IMR-90 (cell line): Measurements from ENCODE around the gene ADAMTSL4. TPM values are rescaled to one million over a fixed set of nuclear protein-coding genes. Genes with fewer than 3 reads are reported as not detected.
"Not testable (repeated sequence)": the region's sequence is repeated elsewhere in the genome, so short reads cannot be mapped to it uniquely, and the experiment has no call there.

Experiments
- ATAC-seq: fragments of 200-7000 bp; cut with Tn5 transposase; 2 replicates; pipeline ENCODE4 v1.9.1; 2020; ENCODE audit warnings: low read depth, mild to moderate bottlenecking, moderate library complexity
- BruUV-seq: library from RNA; stranded (reverse); fragments of 400-500 nt; replicated peaks from 2 replicates; lab custom pipeline; 2021; lab: Mats Ljungman, UMichigan
- CTCF ChIA-PET: fragments of 300-600 bp; formaldehyde crosslinking; extraction: SDS; loops from one replicate; lab custom pipeline; 2021; ENCODE audit warnings: antibody characterized with exemption; lab: Yijun Ruan, JAX
- POLR2A ChIA-PET: fragments of 300-600 bp; sonication (Branson Sonifier 250); formaldehyde crosslinking; loops from one replicate; lab custom pipeline; 2022; ENCODE audit warnings: antibody characterized with exemption; ENCODE audit not compliant: unreplicated experiment; lab: Charles Lee
- DNase-seq: peaks from one replicate; pipeline ENCODE4 v3.0.0; 2013
- H2AFZ ChIP-seq: replicated peaks from 2 replicates; pipeline ENCODE3; 2013; ENCODE audit warnings: low read length, mild to moderate bottlenecking; ENCODE audit not compliant: poor library complexity
- H2AK5ac ChIP-seq: 2 replicates; pipeline ENCODE4 v1.6.1; 2013; ENCODE audit warnings: low read depth, low read length, inconsistent platforms
- H2AK9ac ChIP-seq: replicated peaks from 2 replicates; pipeline ENCODE3; 2013; ENCODE audit warnings: mild to moderate bottlenecking, low read depth, low read length, moderate library complexity; ENCODE audit not compliant: poor library complexity
- H2BK120ac ChIP-seq: 2 replicates; pipeline ENCODE4 v1.6.1; 2013; ENCODE audit warnings: low read depth, low read length, inconsistent platforms
- H2BK15ac ChIP-seq: 3 replicates; pipeline ENCODE4 v1.6.1; 2013; ENCODE audit warnings: low read depth, low read length, inconsistent platforms
- H2BK20ac ChIP-seq: 2 replicates; pipeline ENCODE4 v1.6.1; 2013; ENCODE audit warnings: low read depth, mild to moderate bottlenecking, inconsistent platforms, low read length, moderate library complexity
- H2BK5ac ChIP-seq: 2 replicates; pipeline ENCODE4 v1.6.1; 2013; ENCODE audit warnings: mild to moderate bottlenecking, low read depth, low read length, inconsistent platforms; ENCODE audit not compliant: poor library complexity, severe bottlenecking
- H3K14ac ChIP-seq: replicated peaks from 2 replicates; pipeline ENCODE4 v1.6.1; 2013; ENCODE audit warnings: low read depth, low read length, inconsistent platforms
- H3K18ac ChIP-seq: 2 replicates; pipeline ENCODE4 v1.6.1; 2013; ENCODE audit warnings: low read depth, low read length, control low read depth
- H3K23ac ChIP-seq: 2 replicates; pipeline ENCODE4 v1.6.1; 2013; ENCODE audit warnings: low read depth, low read length, inconsistent platforms
- H3K27ac ChIP-seq: 2 replicates; pipeline ENCODE4 v1.5.1; 2013; ENCODE audit warnings: mild to moderate bottlenecking, control low read depth, low read length; ENCODE audit not compliant: insufficient read depth
- H3K27me3 ChIP-seq: 2 replicates; pipeline ENCODE4 v1.6.1; 2013; ENCODE audit warnings: low read length; ENCODE audit not compliant: control insufficient read depth, insufficient read depth
- H3K36me3 ChIP-seq: 2 replicates; pipeline ENCODE4 v1.6.1; 2013; ENCODE audit warnings: low read length, mixed read lengths; ENCODE audit not compliant: control insufficient read depth, insufficient read depth
- H3K4ac ChIP-seq: 2 replicates; pipeline ENCODE4 v1.6.1; 2013; ENCODE audit warnings: low read depth, low read length, inconsistent platforms
- H3K4me1 ChIP-seq: 2 replicates; pipeline ENCODE4 v1.6.1; 2013; ENCODE audit warnings: low read length, mixed read lengths; ENCODE audit not compliant: control insufficient read depth, insufficient read depth
- H3K4me2 ChIP-seq: 2 replicates; pipeline ENCODE4 v1.6.1; 2013; ENCODE audit warnings: low read depth, mild to moderate bottlenecking, control low read depth, low read length, moderate library complexity
- H3K4me3 ChIP-seq: 2 replicates; pipeline ENCODE4 v1.5.1; 2013; ENCODE audit warnings: low read depth, mild to moderate bottlenecking, control low read depth, low read length, moderate library complexity; ENCODE audit not compliant: insufficient read depth
- H3K56ac ChIP-seq: 2 replicates; pipeline ENCODE4 v1.6.1; 2013; ENCODE audit warnings: low read length, inconsistent platforms; ENCODE audit not compliant: insufficient read depth; ENCODE audit errors: extremely low read depth
- H3K79me1 ChIP-seq, 2 experiments: 2 replicates each; pipeline ENCODE4 v1.6.1; 2013; ENCODE audit warnings: low read length in 2 of 2, inconsistent platforms in 1 of 2, low read depth in 1 of 2
- H3K9ac ChIP-seq: 2 replicates; pipeline ENCODE4 v1.6.1; 2013; ENCODE audit warnings: low read depth, low read length, control low read depth
- H3K9me1 ChIP-seq: 2 replicates; pipeline ENCODE4 v1.6.1; 2013; ENCODE audit warnings: low read length, inconsistent platforms; ENCODE audit not compliant: insufficient read depth
- H3K9me3 ChIP-seq: 2 replicates; pipeline ENCODE4 v1.6.1; 2013; ENCODE audit warnings: low read length; ENCODE audit not compliant: control insufficient read depth, insufficient read depth
- H4K20me1 ChIP-seq: 2 replicates; pipeline ENCODE4 v1.6.1; 2013; ENCODE audit warnings: low read length, inconsistent platforms; ENCODE audit not compliant: insufficient read depth
- H4K5ac ChIP-seq: 2 replicates; pipeline ENCODE4 v1.6.1; 2013; ENCODE audit warnings: mild to moderate bottlenecking, low read depth, low read length, control low read depth
- H4K8ac ChIP-seq, 2 experiments: 2 replicates each; pipeline ENCODE4 v1.6.1; 2013; ENCODE audit warnings: low read depth in 2 of 2, low read length in 2 of 2, control low read depth in 1 of 2, inconsistent platforms in 1 of 2
- H4K91ac ChIP-seq: 2 replicates; pipeline ENCODE4 v1.6.1; 2013; ENCODE audit warnings: low read depth, low read length, inconsistent platforms; ENCODE audit not compliant: insufficient read depth
- FOS ChIP-seq: fragments of 150-350 bp; IDR thresholded peaks from 2 replicates; pipeline ENCODE4 v1.6.1; 2016; ENCODE audit warnings: low read depth, low read length
- MAZ ChIP-seq: IDR thresholded peaks from 2 replicates; pipeline ENCODE4 v1.6.1; 2012; ENCODE audit warnings: low read depth, mild to moderate bottlenecking, low read length, improper control_type of control experiment, moderate library complexity, borderline replicate concordance
- NFE2L2 ChIP-seq: fragments of 150-350 bp; IDR thresholded peaks from 2 replicates; pipeline ENCODE4 v1.6.1; 2016; ENCODE audit warnings: low read depth, mild to moderate bottlenecking, low read length
- POLR2A ChIP-seq: IDR thresholded peaks from 2 replicates; pipeline ENCODE4 v1.6.1; 2012; ENCODE audit warnings: mild to moderate bottlenecking, low read depth, low read length
- RCOR1 ChIP-seq: IDR thresholded peaks from 2 replicates; pipeline ENCODE4 v1.6.1; 2012; ENCODE audit warnings: mild to moderate bottlenecking, low read length, improper control_type of control experiment; ENCODE audit not compliant: insufficient replicate concordance
- SMC3 ChIP-seq: fragments of 150-350 bp; IDR thresholded peaks from 2 replicates; pipeline ENCODE4 v1.6.1; 2016; ENCODE audit warnings: low read depth, mild to moderate bottlenecking, antibody characterized with exemption, low read length, moderate library complexity
- USF2 ChIP-seq: fragments of 150-350 bp; IDR thresholded peaks from 2 replicates; pipeline ENCODE4 v1.6.1; 2017; ENCODE audit warnings: mild to moderate bottlenecking, antibody characterized with exemption, low read length, low read depth
- WGBS, 2 experiments: methylation state at CpG; one replicate each; pipeline versions ENCODE4 v1.1.5 to v1.1.7; 2013; ENCODE audit warnings: missing lambda C conversion rate in 2 of 2; ENCODE audit not compliant: insufficient read length in 1 of 2; ENCODE audit errors: extremely low coverage in 2 of 2; 5-methylcytosine and 5-hydroxymethylcytosine counted together
- dilution Hi-C: fragments of 300-500 bp; cut with HindIII; formaldehyde crosslinking; loops from one replicate; pipeline ENCODE4 v1.14.3; 2018; ENCODE audit warnings: low sequenced_read_pairs; ENCODE audit not compliant: unreplicated experiment
- in situ Hi-C: fragments of 300-500 bp; cut with MboI; formaldehyde crosslinking; loops from 3 replicates; pipeline ENCODE4 v1.14.3; 2019; ENCODE audit warnings: low sequenced_read_pairs, inconsistent platforms, mixed read lengths
- intact Hi-C: fragments of 100-400 bp; cut with micrococcal nuclease; formaldehyde crosslinking; loops from 2 replicates; pipeline ENCODE4 v1.10.0; 2022
- polyA plus RNA-seq, 3 experiments: library from polyadenylated mRNA; depleted of rRNA; stranded (reverse); fragments of >200 nt; gene quantifications; 2 replicates each; pipeline ENCODE4 v1.2.3, GENCODE V29; 2012; ENCODE audit warnings: low replicate concordance in 1 of 3
- total RNA-seq: library from RNA; depleted of rRNA; stranded (reverse); fragments of >200 nt; gene quantifications from 2 replicates; pipeline ENCODE4 v1.2.3, GENCODE V29; 2012

Gene ADAMTSL4
- total and polyA plus RNA-seq, 2 of the 4 experiments (the other 2 are of a cell fraction), result 0.54 to 12.2 TPM

GRCh38 chr1:150604226-150604588 is 55.0 kb downstream of the ADAMTSL4 start:
- BruUV-seq, result no TSS peak
- Histone ChIP-seq H2AK5ac (peak overlapping the region; percentile 98), H3K4me3 (no peak overlapping the region), H3K27me3 (no peaks in the 10 kb centered on the region), H4K5ac (peak overlapping the region; percentile 91), H2BK120ac (peak overlapping the region; percentile 97), H3K9me1 (peaks cover 5% of the 10 kb centered on the region), H2BK20ac (peak overlapping the region; percentile 94), H3K27ac (peak overlapping the region; percentile 96), H3K56ac (peak overlapping the region; percentile 97), H4K8ac (peak overlapping the region; percentile 92 to 98), H3K4ac (peak overlapping the region; percentile 98), H2BK5ac (peak overlapping the region; percentile 98), H3K36me3 (no peaks in the 10 kb centered on the region), H3K23ac (peak overlapping the region; percentile 88), H3K9me3 (no peaks in the 10 kb centered on the region), H2BK15ac (peak overlapping the region; percentile 95), H3K14ac (peak overlapping the region; percentile 95), H2AFZ (peak overlapping the region; percentile 39), H4K91ac (peak overlapping the region; percentile 97), H3K18ac (peak overlapping the region; percentile 96), H2AK9ac (peak overlapping the region; percentile 93), H3K9ac (peak overlapping the region; percentile 47), H4K20me1 (no peaks in the 10 kb centered on the region), H3K79me1 (peaks cover 11 to 44% of the 10 kb centered on the region in 2 experiments), H3K4me1 (peaks cover 6% of the 10 kb centered on the region), H3K4me2 (peak overlapping the region; percentile 47)
- dilution Hi-C loops, result no loop called here
- no CpG with 5 or more reads among the region's 2 CpGs for WGBS, 2 experiments
- TF ChIP-seq POLR2A (no peak; the same call in 1 of the 2 replicates), RCOR1 (no peak), SMC3 (no peak), NFE2L2 (no peak), USF2 (no peak), MAZ (no peak), FOS (no peak)
- no peak for DNase-seq
- in situ Hi-C loops, result no loop called here
- intact Hi-C loops, result no loop called here
- ChIA-PET POLR2A (interaction anchor here (0.5 to 0.6 kb wide), 2 partner anchors 24 to 25 kb away, joined by 5 read pairs; partner anchors contain the start of gene MCL1), CTCF (interaction anchor here (0.5 to 1.0 kb wide), 2 partner anchors 24 to 138 kb away, joined by 3 to 4 read pairs; no protein-coding TSS in a partner anchor)
- ATAC-seq, result no peak

GRCh38 chr1:150605451-150605731 is 56.2 kb downstream of the ADAMTSL4 start:
- H2AFZ ChIP-seq, DNase-seq, H4K20me1 ChIP-seq, H3K9me3 ChIP-seq, H3K36me3 ChIP-seq, dilution Hi-C loops, H3K23ac ChIP-seq, H2AK9ac ChIP-seq, H3K9me1 ChIP-seq, H3K27me3 ChIP-seq, BruUV-seq, in situ Hi-C loops, H3K4me1 ChIP-seq, intact Hi-C loops, H3K4me3 ChIP-seq, H3K4me2 ChIP-seq, ATAC-seq, H3K9ac ChIP-seq: not testable (repeated sequence)
- H3K27ac ChIP-seq, result peak overlapping the region; percentile 82
- H4K5ac ChIP-seq, result peak overlapping the region; percentile 5; the same call in 1 of the 2 replicates
- H3K4ac ChIP-seq, result peak overlapping the region; percentile 91
- H3K18ac ChIP-seq, result peak overlapping the region; percentile 17; the same call in 1 of the 2 replicates
- peak overlapping the region; percentile 82 for H3K14ac ChIP-seq
- peak overlapping the region; percentile 92 for H2BK20ac ChIP-seq
- ChIA-PET POLR2A (interaction anchor here (0.6 kb wide), 1 partner anchor 18 kb away, joined by 3 read pairs; no protein-coding TSS in a partner anchor), CTCF (interaction anchor here (0.6 kb wide), 2 partner anchors 59 to 68 kb away, joined by 3 to 5 read pairs; no protein-coding TSS in a partner anchor)
- 0 out of 3 replicates have a peak overlapping the region, but pooled peaks have one; percentile 79 for H2BK15ac ChIP-seq
- peak overlapping the region; percentile 49 for H3K56ac ChIP-seq
- H2AK5ac ChIP-seq, result peak overlapping the region; percentile 89
- peaks cover 11 to 54% of the 10 kb centered on the region in 2 experiments for H3K79me1 ChIP-seq
- peak overlapping the region; percentile 90 for H4K91ac ChIP-seq
- H2BK120ac ChIP-seq, result peak overlapping the region; percentile 87
- H2BK5ac ChIP-seq, result peak overlapping the region; percentile 90
- peak overlapping the region; percentile 13 to 72; a peak in 3 of 4 replicates for H4K8ac ChIP-seq
- WGBS, 2 experiments, result 80% methylated on average over 2 of the region's 3 CpGs; no CpG with 5 or more reads in 1 of the 2 experiments
